SH-SY5Y (cell line): Measurements from ENCODE around the gene ERAS.

Experiments used
- GATA2 ChIP-seq: IDR thresholded peaks from 2 replicates; pipeline ENCODE4 v1.6.1; 2011; ENCODE audit warnings: mild to moderate bottlenecking, low read depth, low read length
- GATA3 ChIP-seq: IDR thresholded peaks from 2 replicates; pipeline ENCODE4 v1.6.1; 2011; ENCODE audit warnings: low read depth, mild to moderate bottlenecking, low read length, moderate library complexity

DNA sequence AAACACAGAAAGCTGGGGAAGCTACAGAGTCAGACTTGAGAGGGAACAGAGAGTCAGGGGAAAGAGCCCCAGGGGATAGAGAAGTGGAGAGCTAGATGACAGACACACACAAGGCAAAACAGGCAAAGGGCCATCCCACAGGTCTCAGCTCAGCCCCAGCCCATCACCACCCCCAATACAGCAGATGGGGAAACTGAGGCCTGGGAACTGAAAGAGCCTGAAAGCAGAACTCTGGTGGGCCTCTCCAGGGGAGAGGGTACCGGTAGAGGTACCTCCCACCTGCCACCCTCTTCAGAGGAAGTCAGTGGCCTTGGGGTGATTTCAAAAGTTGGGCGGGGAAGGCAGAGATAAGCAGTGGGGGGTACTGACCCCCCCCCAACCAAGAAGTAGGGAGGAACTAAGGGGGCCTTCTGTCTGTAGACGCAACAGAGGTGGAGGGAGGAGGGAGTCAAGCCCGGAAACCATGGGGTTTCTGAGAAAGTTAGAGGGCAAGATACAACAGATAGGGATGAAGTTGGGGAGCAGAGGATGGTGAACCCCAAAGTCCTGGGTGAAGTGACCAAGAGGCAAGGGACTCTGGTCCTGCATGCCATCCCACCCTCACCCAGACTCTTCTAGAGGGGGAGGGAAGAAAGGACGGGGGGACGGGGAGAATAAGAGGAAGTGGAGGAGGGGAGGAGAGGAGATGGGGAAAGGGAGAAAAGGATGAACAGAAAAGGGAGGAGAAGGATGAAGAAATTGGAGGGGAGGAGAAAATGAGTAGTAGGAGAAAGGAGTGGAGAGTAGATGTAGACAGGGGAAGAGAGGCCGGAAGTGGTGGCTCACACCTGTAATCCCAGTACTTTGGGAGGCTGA is 36.7 kb upstream of the ERAS start:
- TF ChIP-seq GATA2 (no peak), GATA3 (no peak)
